K562 (cell line): ENCODE measurements around the gene TRERF1. TPM values are rescaled to one million over a fixed set of nuclear protein-coding genes. Genes with fewer than 3 reads are reported as not detected.

Experiments
- ARNT ChIP-seq, 2 experiments: fragments of 450-650 bp; IDR thresholded peaks; 2 replicates each; pipeline ENCODE4 v1.6.1; 2016; ENCODE audit warnings: mild to moderate bottlenecking in 1 of 2
- CCAR2 ChIP-seq: fragments of 200-400 bp; formaldehyde crosslinking; IDR thresholded peaks from 2 replicates; pipeline ENCODE4 v1.6.1; 2017; ENCODE audit warnings: mild to moderate bottlenecking, low read depth, low read length
- CEBPG ChIP-seq, 3 experiments: fragments of 200-800 bp in 1 of 3; sonication (Bioruptor generic) in 1 of 3; sonication (generic) in 1 of 3; formaldehyde crosslinking in 1 of 3; IDR thresholded peaks in 2 of 3; conservative IDR thresholded peaks in 1 of 3; 2 replicates each; pipeline versions ENCODE4 v1.6.1 to v1.8.0; 2016 to 2022; ENCODE audit warnings: missing compliant biosample characterization in 2 of 3, missing genetic modification characterization in 2 of 3, mild to moderate bottlenecking in 1 of 3, missing genetic modification reagents in 1 of 3
- FOXA3 ChIP-seq, 2 experiments: fragments of 450-650 bp in 1 of 2; sonication (generic) in 1 of 2; formaldehyde crosslinking; IDR thresholded peaks in 1 of 2; conservative IDR thresholded peaks in 1 of 2; 2 replicates each; pipeline versions ENCODE4 v1.4.0 to v1.8.0; 2020 to 2022; ENCODE audit warnings: mild to moderate bottlenecking in 2 of 2, missing genetic modification reagents in 1 of 2
- FUS ChIP-seq: fragments of 200-400 bp; formaldehyde crosslinking; optimal IDR thresholded peaks from 2 replicates; pipeline ENCODE3; 2017; ENCODE audit warnings: low read depth, low read length
- GTF2A2 ChIP-seq: IDR thresholded peaks from 2 replicates; pipeline ENCODE4 v1.6.1; 2016; ENCODE audit warnings: mild to moderate bottlenecking, missing genetic modification characterization, missing compliant biosample characterization
- KLF10 ChIP-seq: fragments of 250-450 bp; sonication (Bioruptor Pico); IDR thresholded peaks from 2 replicates; pipeline ENCODE4 v1.6.1; 2021; ENCODE audit warnings: matching md5 sums
- PRMT5 ChIP-seq: sonication (generic); formaldehyde crosslinking; IDR thresholded peaks from 2 replicates; pipeline ENCODE4 v1.5.0; 2020; ENCODE audit warnings: missing genetic modification reagents
- RBM17 ChIP-seq: fragments of 200-400 bp; formaldehyde crosslinking; IDR thresholded peaks from 2 replicates; pipeline ENCODE4 v1.6.1; 2017; ENCODE audit warnings: low read depth, mild to moderate bottlenecking, low read length, borderline replicate concordance
- XRCC3 ChIP-seq: fragments of 450-650 bp; IDR thresholded peaks from 2 replicates; pipeline ENCODE4 v1.6.1; 2017; ENCODE audit warnings: mild to moderate bottlenecking, moderate library complexity
- ZNF316 ChIP-seq: fragments of 450-650 bp; IDR thresholded peaks from 2 replicates; pipeline ENCODE4 v1.6.1; 2016
- ZNF41 ChIP-seq: fragments of 250-450 bp; sonication (Bioruptor Pico); conservative IDR thresholded peaks from 2 replicates; pipeline ENCODE4 v1.4.0; 2020; ENCODE audit warnings: mild to moderate bottlenecking
- ZNF512 ChIP-seq: IDR thresholded peaks from 2 replicates; pipeline ENCODE4 v1.6.1; 2016; ENCODE audit warnings: missing genetic modification characterization, missing compliant biosample characterization
- ZSCAN32 ChIP-seq: fragments of 450-650 bp; formaldehyde crosslinking; IDR thresholded peaks from 2 replicates; pipeline ENCODE4 v1.4.0; 2020; ENCODE audit warnings: mild to moderate bottlenecking, moderate library complexity
- polyA plus RNA-seq, 8 experiments: library from polyadenylated mRNA; depleted of rRNA in 4 of 8; stranded (reverse) in 5 of 8; unstranded in 3 of 8; fragments of >200 nt; fragmentation: Nextera tagmentation in 2 of 8; fragmentation: Illumina TruSeq in 1 of 8; extraction: Ambion mirVana in 2 of 8; extraction: Trizol in 1 of 8; gene quantifications; 2 replicates each; pipeline versions ENCODE4 v1.2.1 to v1.2.3, GENCODE V29; 2011 to 2014; ENCODE audit warnings: inconsistent platforms in 1 of 8, missing spikeins in 1 of 8
- total RNA-seq, 7 experiments: library from RNA; depleted of rRNA in 6 of 7; stranded (reverse); fragments of >200 nt in 6 of 7; fragmentation: Illumina TruSeq in 2 of 7; extraction: Trizol in 2 of 7; gene quantifications; 2 replicates each; pipeline versions ENCODE4 v1.2.1 to v1.2.3, GENCODE V29; 2011 to 2021; ENCODE audit warnings: low replicate concordance in 1 of 7
- TF ChIP-seq, protein P1 (sequence below), 2 experiments: fragments of 450-650 bp; IDR thresholded peaks; 2 replicates each; pipeline ENCODE4 v1.6.1; 2016; ENCODE audit warnings: mild to moderate bottlenecking in 2 of 2, borderline replicate concordance in 1 of 2, low read depth in 1 of 2, moderate library complexity in 1 of 2

Gene TRERF1
- total and polyA plus RNA-seq, 9 of the 15 experiments (the other 6 are each of a cell fraction or from before 2014, with no cell fraction given) = 0.04 to 0.20 (median 0.07) TPM; not detected in 3

DNA sequence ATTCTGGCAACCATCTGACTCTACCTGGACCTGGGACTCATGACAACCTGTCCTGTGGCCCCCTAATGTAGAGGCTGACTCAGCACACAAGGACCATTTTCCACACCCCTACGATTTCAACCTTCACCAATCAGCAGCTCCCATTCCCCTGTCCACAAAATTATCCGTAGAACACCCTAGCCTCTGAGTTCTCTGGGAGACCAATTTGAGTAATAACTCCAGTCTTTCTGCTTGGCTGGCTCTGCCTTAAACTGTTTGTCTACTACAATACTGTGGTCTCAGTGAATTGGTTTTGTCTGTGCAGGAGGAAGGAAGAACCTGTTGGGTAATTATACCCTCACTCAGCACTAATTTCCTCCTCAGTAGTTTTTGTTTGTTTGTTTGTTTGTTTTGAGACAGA, 134.7 kb downstream of the TRERF1 start (continued):
- TF ChIP-seq CCAR2 (no peak), ZSCAN32 (CRISPR knock-in tag) (peak; percentile 13; the same call in 1 of the 2 replicates), PRMT5 (CRISPR knock-in tag) (no peak), KLF10 (CRISPR knock-in tag) (no peak), GTF2A2 (tag) (no peak), CEBPG (CRISPR knock-in tag; IDR thresholded peaks at IDR 0.05) (no peak), CEBPG (tag; conservative IDR thresholded peaks at IDR 0.05 in 1 of 2, IDR thresholded peaks at IDR 0.05 in 1 of 2) (no peak), XRCC3 (no peak), FOXA3 (CRISPR knock-in tag; conservative IDR thresholded peaks at IDR 0.05 in 1 of 2, IDR thresholded peaks at IDR 0.05 in 1 of 2) (peak in 1 of 2 experiments; percentile 36; a peak in 1 of 4 replicates), ZNF512 (tag) (no peak), FUS (no peak), ZNF316 (peak; percentile 51), ZNF41 (CRISPR knock-in tag) (no peak), RBM17 (no peak), ARNT (IDR thresholded peaks at IDR 0.05) (no peak)
- TF ChIP-seq, protein P1, sequence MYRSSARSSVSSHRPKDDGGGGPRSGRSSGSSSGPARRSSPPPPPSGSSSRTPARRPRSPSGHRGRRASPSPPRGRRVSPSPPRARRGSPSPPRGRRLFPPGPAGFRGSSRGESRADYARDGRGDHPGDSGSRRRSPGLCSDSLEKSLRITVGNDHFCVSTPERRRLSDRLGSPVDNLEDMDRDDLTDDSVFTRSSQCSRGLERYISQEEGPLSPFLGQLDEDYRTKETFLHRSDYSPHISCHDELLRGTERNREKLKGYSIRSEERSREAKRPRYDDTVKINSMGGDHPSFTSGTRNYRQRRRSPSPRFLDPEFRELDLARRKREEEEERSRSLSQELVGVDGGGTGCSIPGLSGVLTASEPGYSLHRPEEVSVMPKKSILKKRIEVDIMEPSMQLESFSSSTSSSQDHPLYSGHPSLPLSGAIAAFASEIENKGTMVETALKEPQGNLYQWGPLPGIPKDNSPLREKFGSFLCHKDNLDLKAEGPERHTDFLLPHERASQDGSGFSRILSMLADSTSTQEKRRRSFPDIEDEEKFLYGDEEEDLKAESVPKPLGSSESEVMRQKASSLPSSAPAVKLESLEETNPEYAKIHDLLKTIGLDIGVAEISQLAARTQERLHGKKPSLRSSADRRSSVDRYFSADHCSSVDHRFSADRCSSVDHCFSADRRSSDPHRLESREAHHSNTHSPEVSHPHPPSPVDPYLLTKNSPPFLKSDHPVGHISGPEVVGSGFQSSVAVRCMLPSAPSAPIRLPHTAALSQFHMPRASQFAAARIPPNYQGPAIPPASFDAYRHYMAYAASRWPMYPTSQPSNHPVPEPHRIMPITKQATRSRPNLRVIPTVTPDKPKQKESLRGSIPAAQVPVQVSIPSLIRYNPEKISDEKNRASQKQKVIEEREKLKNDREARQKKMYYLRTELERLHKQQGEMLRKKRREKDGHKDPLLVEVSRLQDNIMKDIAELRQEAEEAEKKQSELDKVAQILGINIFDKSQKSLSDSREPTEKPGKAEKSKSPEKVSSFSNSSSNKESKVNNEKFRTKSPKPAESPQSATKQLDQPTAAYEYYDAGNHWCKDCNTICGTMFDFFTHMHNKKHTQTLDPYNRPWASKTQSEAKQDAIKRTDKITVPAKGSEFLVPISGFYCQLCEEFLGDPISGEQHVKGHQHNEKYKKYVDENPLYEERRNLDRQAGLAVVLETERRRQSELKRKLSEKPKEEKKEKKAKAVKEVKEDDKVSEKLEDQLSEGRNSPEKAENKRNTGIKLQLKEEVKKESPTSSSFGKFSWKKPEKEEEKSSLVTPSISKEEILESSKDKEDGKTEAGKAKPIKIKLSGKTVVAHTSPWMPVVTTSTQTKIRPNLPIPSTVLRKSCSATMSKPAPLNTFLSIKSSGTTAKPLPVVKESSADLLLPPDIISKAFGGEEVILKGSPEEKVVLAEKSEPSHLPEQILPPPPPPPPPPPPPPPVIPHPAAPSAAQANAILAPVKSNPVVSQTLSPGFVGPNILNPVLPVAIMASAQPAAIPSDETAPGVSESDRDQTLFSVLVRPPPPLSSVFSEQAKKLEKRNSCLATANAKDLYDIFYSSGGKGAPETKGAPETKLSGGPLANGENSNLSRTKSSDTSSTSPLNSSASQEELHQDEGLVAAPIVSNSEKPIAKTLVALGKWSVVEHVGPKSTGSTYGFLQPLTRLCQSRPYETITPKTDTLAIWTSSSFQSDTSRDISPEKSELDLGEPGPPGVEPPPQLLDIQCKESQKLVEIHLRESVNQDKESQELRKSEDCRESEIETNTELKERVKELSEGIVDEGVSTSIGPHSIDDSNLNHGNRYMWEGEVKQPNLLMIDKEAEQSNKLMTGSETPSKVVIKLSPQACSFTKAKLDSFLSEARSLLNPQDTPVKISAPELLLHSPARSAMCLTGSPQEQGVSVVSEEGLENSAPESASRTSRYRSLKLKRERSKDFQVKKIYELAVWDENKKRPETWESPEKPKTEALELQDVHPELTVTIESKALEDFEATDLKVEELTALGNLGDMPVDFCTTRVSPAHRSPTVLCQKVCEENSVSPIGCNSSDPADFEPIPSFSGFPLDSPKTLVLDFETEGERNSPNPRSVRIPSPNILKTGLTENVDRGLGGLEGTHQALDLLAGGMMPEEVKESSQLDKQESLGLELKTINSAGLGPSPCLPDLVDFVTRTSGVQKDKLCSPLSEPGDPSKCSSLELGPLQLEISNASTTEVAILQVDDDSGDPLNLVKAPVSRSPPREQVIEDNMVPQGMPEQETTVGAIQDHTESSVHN (IDR thresholded peaks at IDR 0.05; ENCODE audit: borderline replicate concordance in 1 of 2, low read depth in 1 of 2) = 0 out of 4 replicates have a peak, but pooled peaks of 1 of the 2 experiments have one; percentile 43
